H7 (cell line): ENCODE measurements around the gene TMTC2. TPM values are rescaled to one million over a fixed set of nuclear protein-coding genes. Genes with fewer than 3 reads are reported as not detected.
A peak's percentile ranks its signal among the peaks of the same experiment; 100 is the strongest.

Source experiments
- DNase-seq: peaks from one replicate; pipeline ENCODE4 v3.0.0; 2012
- H3K27me3 ChIP-seq: 2 replicates; pipeline ENCODE4 v1.6.0; 2011; ENCODE audit warnings: mild to moderate bottlenecking, low read length; ENCODE audit not compliant: control insufficient read depth, insufficient read depth
- H3K36me3 ChIP-seq: replicated peaks from 2 replicates; pipeline ENCODE4 v1.5.1; 2011; ENCODE audit warnings: low read length; ENCODE audit not compliant: control insufficient read depth, insufficient read depth
- H3K4me3 ChIP-seq: 2 replicates; pipeline ENCODE4 v1.5.1; 2011; ENCODE audit warnings: low read depth, mild to moderate bottlenecking, control low read depth, low read length, moderate library complexity; ENCODE audit not compliant: insufficient read depth
- total RNA-seq: library from RNA; depleted of rRNA; stranded (reverse); fragments of >200 nt; shearing (Covaris generic); gene quantifications from 2 replicates; pipeline ENCODE4 v1.2.3, GENCODE V29; 2014

The TMTC2 gene
- total RNA-seq, 1 experiment from 2014 or later = 3.7 TPM

DNA sequence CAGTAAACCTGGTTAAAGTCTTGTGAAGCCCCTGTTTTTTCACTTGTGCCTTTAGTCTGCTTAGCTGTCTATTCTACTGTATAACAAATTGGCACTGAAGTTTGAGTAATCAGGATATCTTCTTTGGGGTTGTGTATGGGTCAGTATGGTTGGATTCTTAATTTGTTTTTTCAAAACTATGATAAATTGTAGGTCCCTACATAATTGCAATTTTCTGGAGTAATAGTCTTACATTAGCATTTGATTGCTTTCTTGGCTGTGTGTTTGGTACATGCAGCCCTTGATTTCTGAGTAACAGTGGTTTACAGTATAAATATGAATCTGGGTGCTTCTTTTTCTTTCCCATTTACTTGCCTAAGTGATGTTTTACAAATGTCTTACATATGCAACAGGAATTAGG is 186.6 kb downstream of the TMTC2 start:
- no peak for DNase-seq
- Histone ChIP-seq H3K4me3 (no peak overlapping the region), H3K27me3 (no peaks in the 10 kb centered on the region), H3K36me3 (no peaks in the 10 kb centered on the region)

DNA sequence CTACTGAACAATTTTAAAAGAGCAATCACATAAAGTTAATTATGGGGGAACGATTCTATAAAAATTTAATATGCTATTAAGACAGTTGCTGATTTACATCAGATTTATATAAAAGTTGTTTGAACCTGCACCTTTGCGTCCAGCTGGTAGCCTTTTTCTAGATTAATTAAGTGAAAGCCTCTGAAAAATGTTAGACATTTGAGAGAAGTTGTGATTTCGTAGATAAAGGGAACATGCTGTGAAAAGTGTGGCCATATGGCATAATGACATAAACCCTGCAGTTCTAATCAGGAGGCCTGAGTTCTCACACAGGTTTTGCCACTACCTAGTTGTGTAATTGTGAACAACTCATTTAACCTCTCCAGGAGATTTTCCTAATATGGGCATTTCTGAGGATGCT is 187.2 kb downstream of the TMTC2 start:
- Histone ChIP-seq H3K27me3 (no peaks in the 10 kb centered on the region), H3K36me3 (no peaks in the 10 kb centered on the region), H3K4me3 (no peak overlapping the region)
- no peak for DNase-seq

DNA sequence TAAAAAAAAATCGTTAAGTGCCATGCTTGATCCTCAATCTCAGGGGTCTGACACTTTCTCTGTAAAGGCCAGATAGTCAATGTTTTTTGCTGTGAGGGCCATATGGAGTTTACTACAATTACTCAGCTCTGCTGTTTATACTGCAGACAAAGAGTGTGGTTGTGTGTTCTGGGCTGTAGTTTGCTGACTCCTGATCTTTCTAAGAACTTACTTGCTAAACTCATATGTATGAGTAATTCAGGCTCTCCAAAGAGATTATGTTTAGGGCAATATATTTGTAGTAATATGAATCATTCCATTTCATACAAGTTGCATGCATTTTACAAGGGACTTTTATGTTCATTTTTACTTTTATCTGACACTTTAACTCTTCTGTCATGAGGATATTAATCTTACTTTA is 188.2 kb downstream of the TMTC2 start:
- Histone ChIP-seq H3K36me3 (no peaks in the 10 kb centered on the region), H3K27me3 (no peaks in the 10 kb centered on the region), H3K4me3 (no peak overlapping the region)
- DNase-seq = no peak

DNA sequence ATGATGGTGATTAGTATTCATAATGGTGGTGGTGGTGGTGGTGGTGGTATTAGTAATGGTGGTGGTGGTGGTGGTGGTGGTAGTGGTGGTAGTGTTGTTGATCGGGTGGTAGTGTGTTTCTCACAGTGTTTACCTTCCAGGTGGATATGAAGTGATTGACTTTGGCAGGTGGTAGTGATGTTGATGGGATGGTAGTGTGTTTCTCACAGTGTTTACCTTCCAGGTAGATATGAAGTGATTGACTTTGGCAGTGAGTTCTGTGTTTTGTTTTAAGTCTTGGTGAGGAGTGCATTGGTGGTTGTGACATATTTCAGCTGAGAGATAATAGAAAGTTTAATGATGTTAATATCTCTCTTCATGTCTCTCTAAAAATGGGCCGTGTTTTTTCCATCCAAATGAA is 189.4 kb downstream of the TMTC2 start:
- H3K36me3 ChIP-seq = no peaks in the 10 kb centered on the region
- H3K4me3 ChIP-seq = no peak overlapping the region
- no peak for DNase-seq
- no peaks in the 10 kb centered on the region for H3K27me3 ChIP-seq

DNA sequence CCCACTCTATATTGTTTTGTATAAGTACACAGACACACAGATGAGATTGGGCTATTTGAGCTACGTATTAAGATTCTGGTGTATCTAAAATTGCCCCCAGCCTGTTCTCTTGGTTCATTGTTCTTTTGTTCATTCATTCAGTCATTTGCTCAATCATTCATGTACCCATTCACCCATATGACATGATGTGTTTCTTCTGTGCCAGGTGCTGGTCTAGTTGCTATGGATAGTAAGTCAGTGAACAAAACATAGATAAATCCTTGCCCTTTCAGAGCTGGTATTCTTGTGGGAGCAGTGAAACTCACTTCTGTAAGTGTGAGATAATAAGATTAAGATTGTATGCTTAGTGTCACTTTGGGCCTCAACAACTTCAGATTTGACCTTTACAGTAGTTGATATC is 191.3 kb downstream of the TMTC2 start:
- no peak for DNase-seq
- H3K27me3 ChIP-seq = no peaks in the 10 kb centered on the region

DNA sequence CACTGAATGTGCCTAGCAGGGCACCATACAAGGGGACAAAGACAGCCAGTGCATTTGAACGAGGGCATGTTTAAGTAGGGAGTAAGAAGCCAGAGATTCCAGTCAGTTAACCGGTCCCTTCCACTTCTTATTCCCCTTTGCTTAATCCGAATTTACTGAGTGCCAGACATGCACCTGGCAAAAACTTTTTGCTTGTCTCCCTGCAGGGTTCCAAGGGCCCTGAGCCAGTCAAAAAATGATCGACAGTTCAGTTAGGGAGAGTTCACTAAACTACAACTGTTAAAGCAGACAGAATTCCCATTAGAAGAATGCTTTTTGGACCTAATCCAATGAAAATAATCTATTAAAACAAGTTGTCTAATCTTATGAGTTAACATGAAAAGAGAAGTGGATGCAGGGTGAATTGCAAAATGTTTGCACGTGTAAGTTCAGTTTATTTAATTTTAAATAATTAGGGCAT is 193.8 kb downstream of the TMTC2 start:
- no peak overlapping the region for H3K4me3 ChIP-seq
- no peaks in the 10 kb centered on the region for H3K27me3 ChIP-seq
- no peaks in the 10 kb centered on the region for H3K36me3 ChIP-seq
- DNase-seq = no peak

More for the DNA sequence above, 191.3 kb downstream of the TMTC2 start:
- Histone ChIP-seq H3K36me3 (no peaks in the 10 kb centered on the region), H3K4me3 (no peak overlapping the region)

DNA sequence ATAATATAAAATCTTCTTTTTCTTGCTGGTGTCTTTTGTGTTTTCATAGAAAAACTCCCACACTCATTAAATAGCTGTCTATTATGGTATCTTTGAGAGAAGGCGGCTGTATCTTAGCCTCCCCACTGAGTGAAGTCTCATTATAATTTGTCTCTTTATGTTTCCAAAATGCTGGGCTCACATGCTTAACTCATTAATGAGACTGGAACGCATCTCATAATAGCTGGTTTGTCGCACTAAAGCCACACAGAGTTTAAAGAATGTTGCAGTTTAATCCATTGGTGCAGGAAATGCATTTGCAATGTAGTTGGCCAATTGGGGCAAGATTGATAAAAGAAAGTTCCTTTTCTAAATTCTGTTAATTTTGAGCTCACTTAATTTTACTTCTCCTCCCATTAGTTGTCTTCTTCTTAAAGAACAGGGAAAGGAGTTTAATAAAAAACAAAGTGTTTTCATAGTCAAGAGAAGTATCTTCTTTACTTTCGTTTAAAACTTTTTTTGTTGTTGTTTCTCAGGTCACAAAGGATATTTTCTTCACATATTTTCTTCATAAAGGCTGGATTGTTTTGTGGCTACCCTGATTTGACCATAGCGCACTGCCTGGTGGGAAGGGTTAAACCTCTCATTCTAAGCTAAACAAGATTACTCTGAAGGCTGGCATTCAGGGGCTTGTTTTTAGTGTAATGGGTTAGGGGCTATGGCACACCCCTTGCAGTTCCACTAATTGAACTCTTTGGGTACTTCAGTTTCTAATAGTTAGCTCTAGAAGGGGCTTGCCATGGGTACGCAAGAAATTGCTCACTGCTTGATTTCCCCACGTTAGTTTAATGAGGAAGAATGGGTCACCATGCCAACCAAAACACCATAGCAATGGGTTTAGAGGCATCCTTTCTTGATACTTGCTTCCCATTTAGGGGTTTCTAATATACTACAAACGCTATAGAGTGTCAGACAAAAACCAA is 197.0 kb downstream of the TMTC2 start:
- DNase-seq = no peak
- H3K36me3 ChIP-seq = no peaks in the 10 kb centered on the region
- no peak overlapping the region for H3K4me3 ChIP-seq
- no peaks in the 10 kb centered on the region for H3K27me3 ChIP-seq

DNA sequence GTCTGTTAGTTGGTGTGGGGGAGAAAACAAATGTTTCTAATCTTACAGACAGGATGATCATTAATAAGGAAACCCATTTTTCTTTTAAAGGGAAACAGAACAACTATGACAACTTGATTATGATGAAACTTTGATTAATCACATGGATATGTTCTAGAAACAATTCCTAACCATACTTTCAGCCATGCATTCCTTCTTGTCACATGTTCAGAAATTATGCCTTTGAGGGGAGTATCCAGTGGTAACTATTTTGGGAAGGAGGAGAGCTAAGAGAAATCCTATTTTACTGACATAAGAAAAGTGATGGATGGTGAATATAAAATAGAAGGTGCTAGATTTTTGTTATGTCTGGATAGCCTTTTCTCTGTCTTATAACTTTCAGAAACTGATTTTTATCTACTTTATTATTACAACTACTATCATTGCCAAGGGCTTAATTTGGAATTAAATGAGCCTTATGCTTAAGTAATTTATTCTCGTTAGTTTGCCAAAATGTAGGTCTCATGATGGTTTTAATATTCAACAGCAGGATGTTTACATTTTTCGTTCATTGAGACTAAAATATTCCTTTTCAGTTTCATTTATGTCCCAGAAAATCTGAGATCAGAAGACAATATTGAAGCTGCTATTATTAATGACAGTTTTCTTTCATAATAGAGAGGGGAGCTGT is 200.1 kb downstream of the TMTC2 start:
- no peak for DNase-seq
- no peaks in the 10 kb centered on the region for H3K36me3 ChIP-seq
- no peak overlapping the region for H3K4me3 ChIP-seq
- H3K27me3 ChIP-seq = no peaks in the 10 kb centered on the region

DNA sequence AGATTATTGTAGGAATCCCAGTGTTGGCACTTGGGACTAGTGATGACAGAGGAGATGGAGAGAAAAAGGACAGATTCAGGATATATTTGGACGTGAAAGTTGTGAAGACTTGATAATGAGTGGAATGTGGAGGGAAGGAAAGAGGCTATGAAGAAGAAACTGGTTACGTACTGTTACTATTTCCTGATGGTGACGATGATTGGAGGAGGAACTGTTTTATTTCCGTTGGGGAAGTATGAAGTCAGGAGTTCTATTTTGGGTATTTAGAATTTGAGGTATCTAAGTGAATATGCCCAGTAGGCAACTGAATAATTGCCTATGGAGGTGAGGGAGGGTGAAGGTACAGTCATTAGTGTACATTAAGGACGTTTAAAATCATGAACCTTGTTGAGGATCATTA is 207.2 kb downstream of the TMTC2 start:
- no peak for DNase-seq
- Histone ChIP-seq H3K27me3 (no peaks in the 10 kb centered on the region), H3K4me3 (no peak overlapping the region), H3K36me3 (no peaks in the 10 kb centered on the region)

DNA sequence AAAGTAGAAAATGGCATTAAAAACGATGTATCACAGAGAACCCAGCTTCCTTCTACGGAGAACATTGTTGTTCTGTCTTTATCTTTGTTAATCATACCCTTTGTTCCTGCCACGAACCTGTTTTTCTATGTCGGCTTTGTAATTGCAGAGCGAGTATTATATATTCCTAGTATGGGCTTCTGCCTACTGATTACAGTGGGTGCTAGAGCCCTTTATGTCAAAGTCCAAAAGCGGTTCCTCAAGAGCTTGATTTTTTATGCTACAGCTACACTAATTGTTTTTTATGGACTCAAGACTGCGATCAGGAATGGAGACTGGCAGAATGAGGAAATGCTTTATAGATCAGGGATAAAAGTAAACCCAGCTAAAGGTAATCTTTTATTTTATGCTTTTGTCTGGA is 209.6 kb downstream of the TMTC2 start:
- no peaks in the 10 kb centered on the region for H3K27me3 ChIP-seq
- DNase-seq = no peak
- no peak overlapping the region for H3K4me3 ChIP-seq
- no peaks in the 10 kb centered on the region for H3K36me3 ChIP-seq

DNA sequence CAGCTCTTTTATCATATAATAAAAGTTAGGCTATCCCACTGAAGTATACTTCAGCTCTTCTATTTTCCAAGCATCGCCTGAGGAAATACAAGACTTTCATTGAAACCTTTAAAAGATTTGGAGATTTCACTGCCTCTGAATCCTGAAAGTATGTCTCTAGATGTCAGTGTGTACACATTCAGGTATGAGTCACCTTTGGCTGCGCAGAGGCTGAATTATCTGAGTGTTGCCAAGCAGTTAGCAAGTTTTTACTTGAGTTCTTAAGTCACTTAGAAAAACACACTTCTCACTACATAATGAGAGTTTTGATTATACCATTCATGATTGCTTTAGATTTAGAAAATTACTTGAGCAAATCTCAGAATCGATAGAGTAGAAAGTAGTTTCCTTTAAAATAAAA is 210.3 kb downstream of the TMTC2 start:
- Histone ChIP-seq H3K27me3 (no peaks in the 10 kb centered on the region), H3K4me3 (no peak overlapping the region), H3K36me3 (no peaks in the 10 kb centered on the region)
- no peak for DNase-seq

DNA sequence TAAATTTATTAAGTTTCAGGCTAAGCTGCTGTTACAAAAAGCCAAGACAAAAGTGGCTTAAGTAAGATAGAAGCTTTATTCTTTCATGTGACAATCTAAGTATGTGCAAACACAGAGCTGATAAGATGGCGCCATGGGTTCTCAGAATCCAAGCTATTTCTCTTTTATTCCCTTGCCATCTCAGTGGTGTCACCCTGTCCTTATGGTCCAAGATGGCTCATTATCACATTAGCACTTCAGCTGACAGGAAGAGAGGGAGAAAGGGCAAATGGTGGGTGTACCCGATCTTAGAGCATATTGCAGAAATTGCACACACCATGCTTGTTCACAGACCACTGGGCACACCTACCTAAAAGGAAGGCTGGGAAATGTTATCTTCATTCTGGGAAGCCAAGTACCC is 211.7 kb downstream of the TMTC2 start:
- DNase-seq = no peak
- H3K27me3 ChIP-seq = no peaks in the 10 kb centered on the region
- H3K4me3 ChIP-seq = no peak overlapping the region
- H3K36me3 ChIP-seq = no peaks in the 10 kb centered on the region

DNA sequence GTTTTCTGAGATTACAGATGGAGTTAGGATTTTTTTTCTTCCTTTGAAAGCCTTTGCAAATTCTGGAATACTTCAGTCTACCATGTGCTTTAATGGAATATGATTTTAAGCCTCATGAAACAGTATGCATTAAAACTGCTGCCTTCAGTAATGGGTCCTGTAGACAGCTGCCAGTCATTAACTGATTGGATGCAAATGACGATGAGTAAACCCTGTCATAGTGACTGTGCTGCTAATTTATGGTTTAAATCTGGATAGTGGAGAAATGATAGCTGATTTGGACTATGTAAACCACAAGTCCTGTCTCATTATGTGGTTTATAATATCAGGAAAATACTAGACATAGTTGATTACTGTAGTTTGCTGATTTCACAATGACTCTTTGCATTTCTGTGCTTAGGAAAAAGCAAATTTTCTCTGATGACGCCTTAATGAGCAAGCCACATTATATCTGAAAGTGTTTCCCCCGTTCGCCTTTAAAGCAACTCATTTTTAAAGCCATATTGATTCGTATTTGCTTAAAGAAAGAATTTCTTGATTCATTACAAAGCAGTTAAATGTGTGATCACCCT is 217.6 kb downstream of the TMTC2 start:
- Histone ChIP-seq H3K27me3 (no peaks in the 10 kb centered on the region), H3K36me3 (no peaks in the 10 kb centered on the region), H3K4me3 (no peak overlapping the region)
- no peak for DNase-seq

DNA sequence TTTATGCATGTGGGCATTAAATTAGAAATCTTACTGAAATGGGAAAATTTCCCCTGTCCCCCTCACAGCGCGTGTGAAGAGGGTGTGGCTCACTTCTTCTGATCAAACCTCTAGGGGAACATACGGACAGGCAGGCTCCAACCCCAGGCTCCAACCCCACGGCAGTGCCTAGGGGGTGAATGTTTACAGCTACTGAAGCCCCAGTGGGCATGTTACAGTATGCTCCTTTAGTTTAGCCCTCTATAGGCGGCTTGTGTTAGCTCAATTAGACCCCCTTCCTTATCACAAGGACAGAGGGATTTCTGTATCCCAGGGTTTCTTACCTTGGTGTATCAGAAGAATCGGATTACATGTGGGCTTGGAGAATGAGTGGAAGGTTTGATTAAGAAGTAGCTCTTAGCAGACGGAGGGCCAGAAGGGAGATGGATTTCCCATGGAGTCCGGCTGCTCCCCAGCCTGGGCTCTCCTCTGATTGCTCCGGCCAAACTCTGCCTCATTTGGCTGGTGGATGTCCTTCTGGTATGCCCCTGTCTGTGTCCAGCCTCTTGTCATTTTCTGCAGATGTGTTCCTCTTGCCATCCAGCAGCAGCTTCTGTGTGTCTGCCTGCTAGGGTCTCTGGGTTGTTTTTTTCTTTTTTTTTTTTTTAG is 223.7 kb downstream of the TMTC2 start:
- Histone ChIP-seq H3K4me3 (no peak overlapping the region), H3K27me3 (no peaks in the 10 kb centered on the region), H3K36me3 (no peaks in the 10 kb centered on the region)
- DNase-seq = peak; percentile 10
